DOHH2 (cell line): ENCODE data around the gene URI1.

ENCODE experiments used
- CTCF ChIP-seq: fragments of 200-600 bp; sonication (generic); IDR thresholded peaks from one replicate; pipeline ENCODE4 v1.5.1; 2014; ENCODE audit warnings: antibody characterized with exemption, mild to moderate bottlenecking, low read depth, low read length; ENCODE audit not compliant: poor library complexity, severe bottlenecking
- EZH2phosphoT487 ChIP-seq: fragments of 200-600 bp; sonication (generic); IDR thresholded peaks from 2 replicates; pipeline ENCODE4 v1.6.1; 2017; ENCODE audit warnings: borderline replicate concordance, mild to moderate bottlenecking, antibody characterized with exemption, low read length, moderate library complexity, mixed read lengths

DNA sequence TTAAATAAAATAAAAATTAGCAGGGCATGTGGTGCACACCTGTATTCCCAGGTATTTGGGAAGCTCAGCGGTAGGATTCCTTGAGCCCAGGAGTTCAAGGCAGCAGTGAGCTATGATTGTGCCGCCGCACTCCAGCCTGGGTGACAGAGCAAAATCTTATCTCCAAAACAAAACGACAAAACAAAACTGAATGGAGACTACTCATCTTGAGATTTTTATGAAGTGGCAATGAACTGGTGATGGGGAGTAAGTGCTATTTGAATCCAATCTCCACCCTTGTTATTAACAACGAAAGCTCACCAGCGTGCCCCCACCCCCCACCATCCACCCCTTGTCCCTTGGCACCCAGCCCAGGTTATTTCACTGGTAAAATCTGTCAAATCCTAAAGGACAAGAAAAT, 45.2 kb upstream of the URI1 start:
- TF ChIP-seq CTCF (no peak), EZH2phosphoT487 (no peak)
